Muscle layer of duodenum (tissue), 2 donors: ENCODE measurements around the gene CCDC182.

Experiments used
- H3K27ac ChIP-seq: one replicate; pipeline ENCODE4 v1.7.0; 2013; ENCODE audit warnings: mild to moderate bottlenecking, low read length
- H3K27me3 ChIP-seq: one replicate; pipeline ENCODE4 v1.7.0; 2013; ENCODE audit warnings: low read depth, mild to moderate bottlenecking, control low read depth, low read length
- H3K36me3 ChIP-seq, 2 donors: one replicate each; pipeline ENCODE4 v1.7.0; 2013; ENCODE audit warnings: low read length in 2 of 2, control low read depth in 1 of 2, mild to moderate bottlenecking in 1 of 2; ENCODE audit not compliant: insufficient read depth in 2 of 2, control insufficient read depth in 1 of 2
- H3K4me1 ChIP-seq, 2 donors: one replicate each; pipeline ENCODE4 v1.7.0; 2013; ENCODE audit warnings: low read length in 2 of 2, mild to moderate bottlenecking in 2 of 2, control low read depth in 1 of 2, moderate library complexity in 1 of 2; ENCODE audit not compliant: insufficient read depth in 2 of 2, control insufficient read depth in 1 of 2
- H3K4me3 ChIP-seq, 2 donors: one replicate each; pipeline ENCODE4 v1.7.0; 2013; ENCODE audit warnings: low read length in 2 of 2, low read depth in 1 of 2, mild to moderate bottlenecking in 1 of 2
- H3K9me3 ChIP-seq, 2 donors: one replicate each; pipeline ENCODE4 v1.7.0; 2013; ENCODE audit warnings: low read length in 2 of 2, control low read depth in 1 of 2, mild to moderate bottlenecking in 1 of 2; ENCODE audit not compliant: control insufficient read depth in 1 of 2
- donor health status: healthy.

Gene CCDC182

GRCh38 chr17:57756951-57757350 is 11.9 kb upstream of the CCDC182 start:
- no peak overlapping the region for H3K27ac ChIP-seq
- H3K27me3 ChIP-seq: no peaks in the 10 kb centered on the region
- no peaks in the 10 kb centered on the region for H3K36me3 ChIP-seq
- no peak overlapping the region for H3K4me3 ChIP-seq
- no peaks in the 10 kb centered on the region for H3K9me3 ChIP-seq
- no peaks in the 10 kb centered on the region for H3K4me1 ChIP-seq

- Histone ChIP-seq H3K4me3 (no peak overlapping the region), H3K27ac (no peak overlapping the region), H3K36me3 (no peaks in the 10 kb centered on the region), H3K9me3 (no peaks in the 10 kb centered on the region), H3K27me3 (no peaks in the 10 kb centered on the region), H3K4me1 (peaks cover 5 to 6% of the 10 kb centered on the region in 2 donors)
Measured at GRCh38 chr17:57755480-57756070, 10.5 kb upstream of the CCDC182 start.

- H3K9me3 ChIP-seq: no peaks in the 10 kb centered on the region
- H3K36me3 ChIP-seq: no peaks in the 10 kb centered on the region
- H3K4me3 ChIP-seq: no peak overlapping the region
- peaks cover 6 to 10% of the 10 kb centered on the region in 2 donors for H3K4me1 ChIP-seq
- no peaks in the 10 kb centered on the region for H3K27me3 ChIP-seq
- H3K27ac ChIP-seq: no peak overlapping the region
Measured at GRCh38 chr17:57752031-57752905, 7.2 kb upstream of the CCDC182 start.

GRCh38 chr17:57751348-57751971 is 6.4 kb upstream of the CCDC182 start:
- Histone ChIP-seq H3K36me3 (no peaks in the 10 kb centered on the region), H3K4me3 (no peak overlapping the region), H3K9me3 (no peaks in the 10 kb centered on the region), H3K27ac (no peak overlapping the region), H3K4me1 (peaks cover 6 to 10% of the 10 kb centered on the region in 2 donors), H3K27me3 (no peaks in the 10 kb centered on the region)

- Histone ChIP-seq H3K4me1 (peaks cover 6 to 10% of the 10 kb centered on the region in 2 donors), H3K27me3 (no peaks in the 10 kb centered on the region), H3K4me3 (no peak overlapping the region), H3K36me3 (no peaks in the 10 kb centered on the region), H3K27ac (no peak overlapping the region), H3K9me3 (no peaks in the 10 kb centered on the region)
Measured at GRCh38 chr17:57750895-57751294, 5.8 kb upstream of the CCDC182 start.

- Histone ChIP-seq H3K36me3 (no peaks in the 10 kb centered on the region), H3K4me1 (peaks cover 6 to 10% of the 10 kb centered on the region in 2 donors), H3K9me3 (no peaks in the 10 kb centered on the region), H3K27ac (no peak overlapping the region), H3K4me3 (no peak overlapping the region), H3K27me3 (no peaks in the 10 kb centered on the region)
Measured at GRCh38 chr17:57750109-57750871, 5.2 kb upstream of the CCDC182 start.

GRCh38 chr17:57749701-57750100 is 4.6 kb upstream of the CCDC182 start:
- Histone ChIP-seq H3K9me3 (no peaks in the 10 kb centered on the region), H3K27me3 (no peaks in the 10 kb centered on the region), H3K36me3 (no peaks in the 10 kb centered on the region), H3K4me1 (peaks cover 6 to 10% of the 10 kb centered on the region in 2 donors), H3K4me3 (no peak overlapping the region), H3K27ac (no peak overlapping the region)

- Histone ChIP-seq H3K4me3 (no peak overlapping the region), H3K9me3 (no peaks in the 10 kb centered on the region), H3K27ac (no peak overlapping the region), H3K27me3 (no peaks in the 10 kb centered on the region), H3K36me3 (no peaks in the 10 kb centered on the region), H3K4me1 (peaks cover 6 to 10% of the 10 kb centered on the region in 2 donors)
Measured at GRCh38 chr17:57747221-57748017, 2.3 kb upstream of the CCDC182 start.

- H3K9me3 ChIP-seq: no peaks in the 10 kb centered on the region
- no peak overlapping the region for H3K27ac ChIP-seq
- H3K27me3 ChIP-seq: no peaks in the 10 kb centered on the region
- H3K4me3 ChIP-seq: no peak overlapping the region
- H3K4me1 ChIP-seq: peaks cover 4 to 10% of the 10 kb centered on the region in 2 donors
- no peaks in the 10 kb centered on the region for H3K36me3 ChIP-seq
Measured at GRCh38 chr17:57746221-57746620, 1.1 kb upstream of the CCDC182 start.

- no peaks in the 10 kb centered on the region for H3K4me1 ChIP-seq
- H3K27me3 ChIP-seq: no peaks in the 10 kb centered on the region
Measured at GRCh38 chr17:57744195-57745170, 616 bp downstream of the CCDC182 start.

More at GRCh38 chr17:57744195-57745170, 616 bp downstream of the CCDC182 start:
- H3K36me3 ChIP-seq: no peaks in the 10 kb centered on the region
- H3K9me3 ChIP-seq: no peaks in the 10 kb centered on the region
- H3K4me3 ChIP-seq: no peak overlapping the region
- H3K27ac ChIP-seq: no peak overlapping the region
